SHP77 (cell line): ENCODE results near the gene PLA2G4D.

Experiments
- DNase-seq, 2 experiments: peaks; one replicate each; lab custom pipeline; 2025; lab: John Stamatoyannopoulos, UW

Gene PLA2G4D

GRCh38 chr15:42090781-42091180 is 3.6 kb downstream of the PLA2G4D start:
- no peak for DNase-seq

GRCh38 chr15:42090370-42090769 is 4.0 kb downstream of the PLA2G4D start:
- DNase-seq: no peak

- no peak for DNase-seq
Measured at GRCh38 chr15:42089942-42090341, 4.4 kb downstream of the PLA2G4D start.

- DNase-seq: no peak
Measured at GRCh38 chr15:42088801-42089640, 5.3 kb downstream of the PLA2G4D start.

- no peak for DNase-seq
Measured at GRCh38 chr15:42087926-42088800, 6.2 kb downstream of the PLA2G4D start.

- DNase-seq: no peak
Measured at GRCh38 chr15:42087460-42087859, 6.9 kb downstream of the PLA2G4D start.

GRCh38 chr15:42085721-42086120 is 8.6 kb downstream of the PLA2G4D start:
- DNase-seq: no peak

GRCh38 chr15:42085236-42085605 is 9.1 kb downstream of the PLA2G4D start:
- no peak for DNase-seq

GRCh38 chr15:42084465-42085235 is 9.7 kb downstream of the PLA2G4D start:
- DNase-seq: peak; percentile 28 to 36

- DNase-seq: no peak
Measured at GRCh38 chr15:42083916-42084315, 10.4 kb downstream of the PLA2G4D start.

- DNase-seq: no peak
Measured at GRCh38 chr15:42083605-42083908, 10.8 kb downstream of the PLA2G4D start.

- DNase-seq: no peak
Measured at GRCh38 chr15:42082823-42083604, 11.3 kb downstream of the PLA2G4D start.

- DNase-seq: no peak
Measured at GRCh38 chr15:42082141-42082540, 12.2 kb downstream of the PLA2G4D start.

- no peak for DNase-seq
Measured at GRCh38 chr15:42080919-42081830, 13.2 kb downstream of the PLA2G4D start.

GRCh38 chr15:42080186-42080918 is 14.0 kb downstream of the PLA2G4D start:
- DNase-seq: no peak

- DNase-seq: no peak
Measured at GRCh38 chr15:42079401-42079908, 14.9 kb downstream of the PLA2G4D start.

- DNase-seq: no peak
Measured at GRCh38 chr15:42078903-42079302, 15.5 kb downstream of the PLA2G4D start.

- no peak for DNase-seq
Measured at GRCh38 chr15:42077689-42078088, 16.7 kb downstream of the PLA2G4D start.

- DNase-seq: no peak
Measured at GRCh38 chr15:42073418-42073817, 20.9 kb downstream of the PLA2G4D start.
